ENCODE data around the gene ZBTB12.

DNA sequence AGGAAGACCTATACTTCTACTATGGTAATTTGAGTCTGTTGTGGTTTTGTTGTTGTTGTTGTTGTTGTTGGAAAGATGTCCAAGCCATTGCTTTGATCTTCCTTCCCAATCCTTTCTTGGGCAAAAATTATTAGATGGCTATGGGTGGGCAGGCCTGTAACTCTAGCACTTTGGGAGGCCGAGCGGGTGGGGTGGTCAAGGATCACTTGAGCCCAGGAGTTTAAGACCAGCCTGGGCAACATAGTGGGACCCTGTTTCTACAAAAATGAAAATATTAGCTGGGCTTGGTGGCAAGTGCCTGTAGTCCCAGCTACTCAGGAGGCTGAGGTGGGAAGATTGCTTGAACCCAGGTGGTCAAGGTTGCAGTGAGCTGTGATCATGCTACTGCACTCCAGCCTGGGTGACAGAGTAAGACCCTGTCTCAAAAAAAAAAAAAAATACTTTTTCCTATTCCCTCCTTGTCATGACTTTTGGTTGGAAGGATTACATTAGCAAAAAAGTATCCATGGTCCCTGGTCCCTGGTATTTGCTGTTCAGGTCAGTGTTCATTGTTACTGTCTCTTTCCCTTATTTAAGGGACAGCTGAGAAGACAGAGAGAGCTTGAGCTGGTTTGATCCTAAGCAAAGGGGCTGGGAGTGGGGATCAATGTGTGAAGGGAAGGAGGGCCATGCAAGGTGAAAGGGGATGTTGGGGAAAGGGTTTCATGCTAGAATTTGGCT lies 51.0 kb downstream of the ZBTB12 start:
- no peak for TF ChIP-seq EZH2 (IDR thresholded peaks at IDR 0.05)
- TF ChIP-seq POLR2AphosphoS5 (IDR thresholded peaks at IDR 0.05; ENCODE audit: borderline replicate concordance, low read depth, low read length): no peak
- TF ChIP-seq FOXP2 (optimal IDR thresholded peaks at IDR 0.05; ENCODE audit: control extremely low read depth, extremely low read length, insufficient read depth): no peak

Measured in SK-N-MC (cell line).